ENCODE data around the gene NKX1-2.

Gene NKX1-2

DNA sequence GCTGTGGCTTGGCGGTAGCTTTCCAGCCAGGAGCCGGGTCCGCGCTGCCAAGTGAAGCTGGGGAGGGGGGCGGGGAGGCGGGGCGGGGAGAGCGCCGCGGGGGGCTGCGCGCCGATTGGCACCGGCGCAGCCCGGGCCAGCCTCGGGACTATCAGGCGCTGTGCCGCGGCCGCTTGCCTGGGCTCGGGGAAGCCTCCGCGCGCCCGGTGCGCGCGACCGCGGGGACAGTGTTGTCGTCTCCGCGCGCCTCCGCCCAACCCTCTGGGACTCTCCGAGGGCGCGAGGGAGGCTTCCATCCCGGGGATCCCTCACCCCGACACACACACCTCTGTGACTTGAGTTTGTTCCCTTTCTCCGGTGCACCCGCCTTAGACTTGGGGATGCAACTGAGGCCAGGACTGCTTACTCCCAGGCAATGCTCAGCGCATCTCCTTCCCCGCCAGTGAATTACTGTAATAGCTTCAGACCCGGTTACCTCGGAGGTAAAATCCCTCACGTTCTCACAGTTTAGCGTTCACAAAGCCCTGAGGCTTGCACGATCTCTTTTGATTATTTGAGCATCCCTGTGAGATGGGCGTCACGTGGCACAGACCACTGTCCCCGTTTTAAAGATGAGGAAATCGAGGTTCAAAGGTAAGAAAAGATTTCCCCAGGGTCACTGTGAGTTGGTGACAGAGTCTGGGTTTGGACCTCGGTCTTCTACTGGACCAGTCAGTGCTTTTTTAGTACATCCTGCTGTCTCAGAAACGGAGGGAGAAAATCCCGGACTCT, at the start of gene NKX1-2:
TSS of gene NKX1-2 (minus strand) at position 24 of the 771 bp plus-strand sequence. CDS start 92 bp downstream, outside the sequence.
- DNase-seq, result peak; percentile 18

DNA sequence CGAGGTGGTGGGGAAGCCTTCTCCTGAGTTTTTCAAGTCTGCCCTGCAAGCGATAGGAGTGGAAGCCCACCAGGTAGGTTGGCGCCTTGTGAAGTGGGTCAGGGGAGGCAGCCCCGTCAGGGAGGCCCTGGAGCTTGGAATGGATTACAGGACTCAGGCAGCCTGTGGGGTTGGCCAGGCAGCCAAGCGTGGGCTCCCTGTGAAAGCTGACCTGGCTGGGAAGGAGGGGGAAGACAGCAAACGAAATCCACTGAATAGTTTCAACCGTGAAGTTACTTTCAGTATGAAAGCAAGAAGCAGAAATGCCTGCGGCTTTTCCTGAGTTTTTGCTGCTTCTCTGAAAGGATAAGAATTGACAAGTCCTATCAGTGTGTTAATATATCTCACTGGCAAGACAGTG, 48.2 kb upstream of the NKX1-2 start:
- no peak for DNase-seq

DNA sequence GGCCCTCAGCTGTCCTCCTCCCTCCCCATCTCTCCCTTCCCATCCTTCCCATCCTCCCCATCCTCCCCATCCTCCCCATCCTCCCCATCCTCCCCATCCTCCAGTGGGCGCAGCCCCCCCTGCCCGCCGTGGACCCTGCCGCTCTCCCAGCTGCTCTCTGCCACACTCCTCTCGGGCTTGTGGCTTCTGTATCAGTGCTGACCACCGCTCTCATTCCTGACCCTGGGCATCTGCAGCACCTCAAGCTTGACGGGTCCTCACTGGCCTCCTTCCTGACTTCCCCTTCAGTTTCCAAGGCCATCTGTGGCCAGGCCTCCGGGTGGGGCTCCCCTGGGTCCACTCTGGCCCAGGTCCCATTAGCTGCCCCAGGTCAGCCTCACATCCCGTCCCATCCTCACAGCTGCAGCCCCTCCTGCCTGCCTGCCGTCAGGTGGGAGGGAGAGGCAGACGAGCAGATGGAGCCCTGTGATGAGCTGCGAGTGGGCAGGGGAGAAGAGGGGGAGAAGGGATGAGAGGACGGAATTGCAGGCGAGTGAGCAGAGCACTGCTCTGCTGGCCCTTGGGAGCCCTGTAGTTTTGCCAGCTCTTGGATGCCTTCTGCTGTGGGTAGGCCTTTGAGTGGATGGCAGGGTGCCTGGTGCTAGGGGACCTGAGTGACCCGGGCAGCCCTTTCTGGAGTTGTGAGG, 47.5 kb upstream of the NKX1-2 start:
- DNase-seq, result no peak

DNA sequence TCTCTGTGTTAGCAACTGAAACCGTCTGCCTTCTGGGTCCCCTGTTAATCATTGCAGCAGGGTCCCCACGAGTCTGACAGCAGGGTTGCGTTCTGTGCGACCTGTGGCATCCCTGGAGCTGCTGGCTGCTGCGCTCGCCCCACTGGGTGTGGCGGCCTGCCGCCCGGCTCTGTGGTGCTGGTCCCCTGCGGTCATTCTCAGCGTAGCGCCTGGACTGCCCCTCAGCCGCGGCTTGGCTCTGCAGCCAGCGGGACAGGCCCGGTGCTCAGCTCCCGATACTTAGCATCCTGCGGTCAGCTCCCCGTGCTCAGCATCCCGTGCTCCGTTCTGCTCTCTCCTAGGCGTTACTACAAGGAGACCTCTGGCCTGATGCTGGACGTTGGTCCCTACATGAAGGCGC, 46.8 kb upstream of the NKX1-2 start:
- no peak for DNase-seq

DNA sequence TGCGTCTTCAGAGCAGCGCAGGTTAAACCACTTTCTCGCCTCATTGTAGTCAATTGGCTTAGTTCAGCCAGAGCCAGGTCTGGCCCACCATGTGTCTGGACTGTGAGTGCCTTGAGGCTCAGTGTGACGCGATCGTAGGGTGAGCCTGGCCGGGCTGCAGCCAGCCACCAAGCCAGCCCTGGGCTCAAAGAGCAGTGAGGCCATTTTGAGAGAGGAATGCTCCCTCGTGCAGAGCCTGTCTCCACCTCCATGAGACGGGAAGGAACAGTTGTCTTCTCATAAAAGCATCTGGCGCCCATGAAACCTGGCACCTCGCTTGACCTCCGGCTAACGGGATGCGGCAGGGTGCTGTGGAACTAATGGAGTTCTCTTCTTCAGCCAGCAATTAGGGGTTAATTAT, 46.3 kb upstream of the NKX1-2 start:
- no peak for DNase-seq

DNA sequence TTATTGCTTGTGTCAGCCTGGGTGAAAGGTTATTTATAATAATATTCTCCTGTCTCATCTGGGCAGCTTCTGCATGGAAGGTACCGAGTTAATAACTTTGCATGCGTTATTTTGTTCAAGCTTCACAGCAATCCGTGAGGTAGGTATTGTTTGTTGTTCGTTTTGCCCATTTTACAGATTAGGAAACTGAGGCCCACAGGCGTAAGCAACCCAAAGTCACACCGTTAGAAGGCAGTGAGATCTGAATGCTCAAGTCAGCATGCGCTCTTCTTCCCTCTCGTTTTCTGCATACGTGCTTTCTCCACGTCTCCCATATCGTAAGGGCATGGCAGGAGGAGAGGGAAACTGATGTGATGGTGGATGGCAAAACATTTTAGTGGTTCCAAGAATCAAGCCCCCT, 45.9 kb upstream of the NKX1-2 start:
- DNase-seq, result no peak

DNA sequence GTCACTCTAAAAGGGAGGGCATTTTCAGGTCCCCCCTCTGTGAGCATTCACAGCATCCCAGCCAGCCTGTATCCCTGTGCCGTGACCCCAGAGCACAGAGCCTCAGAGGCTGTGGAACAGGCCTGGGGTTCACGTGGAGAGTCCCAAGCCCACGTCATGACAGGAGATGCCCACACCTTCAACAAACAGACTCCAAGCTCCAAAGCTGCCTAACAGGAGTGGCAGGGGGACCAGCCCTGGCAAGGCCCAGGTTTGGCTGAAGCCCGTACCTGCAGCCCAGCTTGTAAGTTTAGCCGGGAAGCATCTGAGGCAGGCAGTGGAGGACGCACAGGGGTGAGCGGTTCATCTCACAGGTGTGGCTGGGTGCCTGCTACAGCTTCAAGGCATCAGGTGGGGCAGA, 45.3 kb upstream of the NKX1-2 start:
- DNase-seq, result no peak

DNA sequence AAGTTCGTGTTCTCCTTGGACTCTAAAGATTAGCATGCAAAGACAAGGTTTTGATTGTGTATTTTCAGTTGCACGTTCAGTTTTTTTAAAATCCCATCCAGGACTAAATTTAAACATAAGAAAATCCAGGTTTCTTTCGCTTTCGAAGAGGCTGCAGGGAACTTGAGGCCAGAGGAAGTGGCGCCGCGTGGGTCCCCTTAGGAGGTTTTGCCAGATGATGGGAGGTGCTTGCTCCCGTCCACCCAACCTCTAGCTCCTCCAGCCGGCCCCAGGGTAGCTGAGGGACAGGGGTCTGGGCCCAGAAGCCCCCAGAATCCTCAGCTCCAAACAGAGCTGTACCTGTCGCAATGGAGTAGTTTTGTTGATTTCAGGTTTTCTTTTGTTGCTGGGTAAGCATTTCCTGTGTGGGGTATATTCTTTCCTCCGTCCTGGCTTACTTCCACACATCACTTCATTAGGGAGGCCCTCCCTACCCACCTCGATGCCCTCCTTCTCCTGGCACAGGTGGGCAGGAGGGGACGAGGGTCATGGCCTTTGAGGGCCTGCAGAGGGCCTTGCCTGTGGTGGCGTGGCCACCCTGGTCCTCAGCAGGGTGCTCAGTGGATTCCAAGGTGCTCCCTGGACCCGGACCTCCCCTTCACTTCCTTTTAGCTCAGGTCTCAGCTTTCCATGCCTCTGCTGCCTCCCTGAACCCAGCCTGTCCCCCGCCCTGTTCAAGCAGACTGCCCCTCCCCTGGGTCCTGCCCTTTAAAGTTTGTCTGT, 44.4 kb upstream of the NKX1-2 start:
- DNase-seq, result no peak

DNA sequence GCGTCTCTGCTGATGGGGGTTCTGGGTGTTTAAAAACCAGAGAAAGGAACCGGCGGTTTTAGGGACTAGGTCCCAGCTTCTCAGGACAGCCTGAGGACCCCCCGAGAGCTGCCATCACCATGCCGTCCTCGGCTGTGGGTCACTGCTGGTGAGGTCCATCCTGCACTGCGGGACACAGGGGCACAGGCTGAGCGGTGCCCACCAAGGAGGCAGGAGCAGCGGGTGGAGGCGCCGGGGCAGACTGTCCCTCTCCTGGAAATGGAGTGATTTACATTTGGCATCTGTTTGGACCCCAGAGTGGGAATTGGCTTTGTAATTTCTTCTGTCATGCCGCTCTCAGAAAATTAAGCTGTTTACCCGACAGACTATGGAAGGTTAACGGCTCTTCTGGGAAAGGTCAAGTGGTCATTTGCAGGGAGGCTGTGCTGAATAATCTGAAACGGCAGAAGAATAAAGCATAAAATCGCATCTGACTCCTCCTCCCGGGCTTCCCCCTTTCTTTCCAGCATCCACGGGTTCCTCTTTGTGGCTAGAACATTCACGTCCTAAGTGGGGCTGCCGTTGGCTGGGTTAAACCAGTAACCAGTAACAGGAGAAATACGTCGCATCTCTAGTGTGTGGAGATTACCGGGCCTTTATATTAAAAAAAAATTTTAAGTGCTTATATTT, 43.5 kb upstream of the NKX1-2 start:
- peak; percentile 34 for DNase-seq

DNA sequence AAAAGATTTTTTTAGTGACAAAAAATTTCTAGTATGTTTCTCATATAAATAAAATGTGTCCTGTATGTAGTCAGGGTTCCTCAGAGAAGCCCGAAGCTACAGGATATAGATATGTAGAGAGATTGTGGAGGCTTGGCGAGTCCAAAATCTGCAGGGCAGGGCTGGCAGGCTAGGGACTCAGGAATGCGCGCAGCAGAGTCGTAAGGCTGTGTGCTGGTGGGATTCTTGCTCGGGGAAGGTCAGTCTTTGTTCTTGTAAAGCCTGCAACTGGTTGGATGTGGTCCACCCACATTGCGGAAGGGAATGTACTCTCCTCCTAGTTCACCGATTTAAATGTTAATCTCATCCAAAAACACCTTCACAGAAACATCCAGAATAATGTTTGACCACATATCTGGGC, 42.4 kb upstream of the NKX1-2 start:
- DNase-seq, result no peak

DNA sequence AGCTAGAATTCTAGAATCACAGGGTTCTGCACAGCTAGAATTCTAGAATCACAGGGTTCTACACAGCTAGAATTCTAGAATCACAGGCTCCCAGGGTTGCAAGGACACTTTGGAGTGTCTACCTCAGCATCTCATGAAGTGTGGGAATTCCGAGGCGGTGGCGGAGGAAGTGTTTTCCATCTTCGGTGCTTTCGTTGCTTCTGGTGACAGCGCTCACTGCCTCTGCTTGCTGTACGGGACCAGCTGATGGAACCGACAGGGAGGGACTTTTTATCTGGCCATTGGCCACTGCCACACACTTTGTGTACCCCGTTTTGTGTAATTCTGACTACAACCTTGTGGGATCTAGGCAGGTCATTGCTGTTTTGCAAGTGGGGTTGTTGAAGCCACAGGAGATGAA, 41.3 kb upstream of the NKX1-2 start:
- DNase-seq, result no peak

DNA sequence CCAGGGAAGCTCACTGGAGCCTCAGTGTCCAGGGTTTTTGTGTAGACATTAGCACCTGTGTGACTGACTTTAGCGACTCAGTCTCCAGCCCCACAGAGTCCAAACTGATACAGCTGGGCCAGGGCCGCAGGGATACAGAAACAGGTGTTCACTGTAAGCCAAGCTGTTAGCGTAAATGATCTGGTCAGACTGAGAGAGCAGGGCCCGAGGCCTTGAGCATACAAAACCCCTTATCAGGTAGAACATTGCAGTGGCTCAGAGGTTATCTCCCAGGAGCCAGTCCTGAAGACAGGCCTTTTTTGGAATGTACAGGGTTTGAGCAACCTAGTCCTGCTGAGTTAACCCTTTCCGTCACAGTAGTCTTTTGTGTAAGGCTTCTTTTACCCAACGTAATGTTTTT, 36.8 kb upstream of the NKX1-2 start:
- no peak for DNase-seq

DNA sequence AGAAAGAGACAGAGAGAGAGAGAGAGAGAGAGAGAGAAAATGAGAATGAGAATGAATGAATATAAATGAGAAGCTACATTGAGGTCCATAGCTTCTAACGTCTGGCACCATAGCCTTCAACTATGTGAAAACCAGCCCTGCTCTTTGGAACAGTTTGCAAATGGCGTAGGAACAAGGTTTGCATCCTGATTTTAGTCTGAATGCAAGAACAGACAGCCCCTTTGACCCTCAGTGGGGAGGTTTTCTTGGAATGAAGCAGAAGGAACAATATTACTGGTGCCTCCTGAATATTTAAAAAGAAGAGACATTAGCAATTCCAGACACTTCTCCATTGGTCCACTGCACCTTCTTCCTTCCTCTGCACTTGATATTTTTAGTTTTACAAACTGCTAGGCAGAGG, 34.8 kb upstream of the NKX1-2 start:
- DNase-seq, result no peak

DNA sequence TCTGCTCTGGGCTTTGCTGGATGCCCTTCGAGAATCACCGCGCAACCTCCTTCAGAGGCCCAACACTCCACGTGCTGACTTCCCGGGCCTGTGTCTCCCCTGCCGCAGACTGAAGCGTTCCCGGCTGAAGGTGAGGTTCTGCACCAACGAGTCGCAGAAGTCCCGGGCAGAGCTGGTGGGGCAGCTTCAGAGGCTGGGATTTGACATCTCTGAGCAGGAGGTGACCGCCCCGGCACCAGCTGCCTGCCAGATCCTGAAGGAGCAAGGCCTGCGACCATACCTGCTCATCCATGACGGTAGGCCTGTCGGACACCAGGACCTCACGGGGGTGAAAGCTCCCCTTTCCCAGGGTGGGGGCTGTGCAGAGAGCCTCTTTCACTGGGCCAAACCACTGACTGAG, 34.2 kb upstream of the NKX1-2 start:
- no peak for DNase-seq

DNA sequence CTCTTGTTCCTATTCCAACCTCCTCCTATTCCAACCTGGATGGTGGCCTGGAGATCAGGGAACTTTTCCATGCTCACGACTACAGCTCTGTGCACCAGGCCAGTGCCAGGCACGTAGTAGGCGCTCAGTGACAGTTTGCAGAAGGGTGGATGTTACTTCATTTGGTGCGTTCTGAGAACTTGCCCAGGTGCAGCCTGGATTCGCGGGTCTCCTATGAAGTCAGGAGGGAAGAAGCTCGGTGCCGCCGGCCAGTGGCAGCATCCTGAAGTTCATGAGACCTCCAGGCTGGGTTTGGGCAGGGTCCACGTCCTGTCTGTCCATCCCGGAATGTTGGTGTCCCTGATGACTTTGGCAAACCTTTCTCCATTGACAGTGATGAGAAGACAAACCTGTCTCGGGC, 33.0 kb upstream of the NKX1-2 start:
- no peak for DNase-seq

DNA sequence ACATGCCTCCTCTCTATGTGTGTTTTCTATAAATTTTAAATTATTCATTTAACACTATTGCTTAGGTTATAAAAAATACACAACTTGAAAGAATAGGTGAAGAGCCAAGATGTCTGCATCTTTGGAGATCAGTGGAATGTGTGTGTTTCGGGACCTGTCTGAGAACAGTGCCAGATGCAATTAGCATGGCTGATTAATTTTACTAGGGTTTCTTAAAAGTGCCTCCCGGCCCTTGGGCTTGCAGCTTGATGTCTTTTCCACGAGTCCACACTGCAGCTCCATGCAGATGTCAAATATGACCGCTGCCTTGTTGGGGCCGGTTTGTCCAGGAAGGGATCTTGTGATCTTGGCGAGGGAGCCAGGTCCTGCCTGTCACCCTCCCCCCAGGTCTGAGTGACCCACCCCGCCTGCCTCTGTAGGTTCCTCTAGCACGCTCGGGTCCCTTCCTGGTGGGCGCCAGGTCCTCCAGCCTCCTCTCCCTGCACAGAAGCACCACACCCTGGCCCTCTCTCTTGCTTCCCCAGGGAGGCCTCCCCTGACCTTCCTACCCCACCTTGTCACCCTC, 32.5 kb upstream of the NKX1-2 start:
- DNase-seq, result no peak

DNA sequence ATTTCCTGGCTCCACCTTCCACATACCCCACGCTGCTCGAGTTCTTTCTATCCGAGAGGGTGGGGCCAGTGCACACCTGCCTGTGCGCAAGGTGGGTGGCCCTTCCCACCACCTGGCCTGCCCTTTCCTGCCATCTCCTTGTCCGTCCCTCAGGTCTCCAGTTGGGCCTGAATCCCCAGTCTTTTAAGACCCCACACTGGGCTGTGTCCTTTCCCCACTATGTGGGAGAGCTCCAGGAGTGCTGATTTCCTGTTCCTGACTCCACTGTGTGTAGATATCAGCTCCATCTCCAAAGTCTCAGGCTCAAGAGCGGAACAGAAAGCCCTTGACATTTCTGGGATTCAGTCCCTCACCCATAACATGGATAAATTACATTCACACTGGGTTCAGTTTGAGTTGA, 31.9 kb upstream of the NKX1-2 start:
- DNase-seq, result no peak

DNA sequence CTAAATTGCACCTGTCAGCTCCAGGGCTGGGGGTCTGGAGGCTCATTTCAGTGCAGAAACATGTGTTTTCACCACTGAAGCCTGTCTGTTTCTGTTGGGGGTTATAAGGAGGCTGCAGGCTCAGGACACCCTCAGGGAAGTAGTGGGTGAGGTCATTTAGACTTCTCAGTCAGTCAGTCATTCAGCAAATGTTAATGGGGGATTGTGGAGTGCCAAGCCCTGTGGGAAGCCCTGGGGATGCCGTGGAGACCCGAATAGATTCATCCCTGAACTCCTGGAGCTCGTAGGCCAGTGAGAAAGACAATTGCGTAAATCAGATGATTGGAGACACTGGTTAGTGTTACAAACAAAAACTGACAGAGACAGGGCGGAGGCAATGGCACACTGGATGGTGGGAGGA, 31.0 kb upstream of the NKX1-2 start:
- no peak for DNase-seq

DNA sequence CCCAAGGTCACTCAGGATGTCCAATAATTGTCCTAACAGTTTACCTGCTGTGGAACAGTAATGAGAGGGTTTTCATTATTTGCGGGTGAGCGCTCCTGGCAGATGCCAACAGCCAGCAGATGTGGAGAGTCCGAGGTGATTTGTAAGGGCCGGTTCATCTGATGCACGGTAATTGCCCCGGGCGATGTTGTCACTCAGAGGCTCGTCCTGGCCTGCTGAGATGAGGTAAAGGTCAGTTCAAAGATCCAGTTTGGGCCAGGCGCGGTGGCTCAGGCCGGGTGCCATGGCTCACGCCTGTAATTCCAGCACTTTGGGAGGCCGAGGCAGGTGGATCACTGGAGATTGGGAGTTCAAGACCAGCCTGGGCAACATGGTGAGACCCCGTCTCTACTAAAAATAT, 28.7 kb upstream of the NKX1-2 start:
- no peak for DNase-seq

DNA sequence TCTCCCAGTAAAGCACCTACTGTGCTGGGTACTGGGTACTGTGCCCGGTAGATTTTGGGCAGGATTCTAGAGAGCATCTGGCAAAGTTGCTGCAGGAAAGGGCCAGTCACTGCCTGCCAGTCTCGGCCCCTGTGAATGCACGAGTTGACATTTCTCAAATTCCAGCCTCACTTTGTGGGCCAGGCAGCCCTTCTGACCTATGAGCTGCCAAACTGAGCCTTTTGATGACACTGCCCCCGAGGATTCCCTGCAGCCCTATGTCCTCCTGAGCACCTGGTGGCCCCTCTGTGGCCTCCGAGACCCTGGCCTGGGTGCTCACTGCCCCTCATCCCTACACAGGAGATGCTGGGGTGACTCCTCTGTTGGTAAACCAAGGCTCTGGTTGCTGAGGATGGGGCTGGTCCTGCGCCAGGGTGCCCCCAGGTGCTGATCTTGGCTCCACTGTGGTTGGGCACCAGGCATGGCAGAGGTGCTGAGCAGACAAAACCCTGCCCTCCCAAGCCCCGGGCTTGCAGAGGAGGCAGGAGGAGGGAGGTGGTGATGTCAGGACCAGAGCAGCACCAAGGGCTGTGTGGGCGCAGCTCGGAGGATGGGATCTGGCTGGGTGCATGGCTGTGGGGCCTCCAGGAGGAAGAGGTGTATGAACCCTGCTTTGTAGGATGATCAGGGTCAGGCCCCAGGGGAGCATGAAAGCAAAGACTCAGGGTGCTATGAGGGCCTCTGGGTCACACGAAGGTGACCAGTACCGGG, 28.0 kb upstream of the NKX1-2 start:
- DNase-seq, result no peak

DNA sequence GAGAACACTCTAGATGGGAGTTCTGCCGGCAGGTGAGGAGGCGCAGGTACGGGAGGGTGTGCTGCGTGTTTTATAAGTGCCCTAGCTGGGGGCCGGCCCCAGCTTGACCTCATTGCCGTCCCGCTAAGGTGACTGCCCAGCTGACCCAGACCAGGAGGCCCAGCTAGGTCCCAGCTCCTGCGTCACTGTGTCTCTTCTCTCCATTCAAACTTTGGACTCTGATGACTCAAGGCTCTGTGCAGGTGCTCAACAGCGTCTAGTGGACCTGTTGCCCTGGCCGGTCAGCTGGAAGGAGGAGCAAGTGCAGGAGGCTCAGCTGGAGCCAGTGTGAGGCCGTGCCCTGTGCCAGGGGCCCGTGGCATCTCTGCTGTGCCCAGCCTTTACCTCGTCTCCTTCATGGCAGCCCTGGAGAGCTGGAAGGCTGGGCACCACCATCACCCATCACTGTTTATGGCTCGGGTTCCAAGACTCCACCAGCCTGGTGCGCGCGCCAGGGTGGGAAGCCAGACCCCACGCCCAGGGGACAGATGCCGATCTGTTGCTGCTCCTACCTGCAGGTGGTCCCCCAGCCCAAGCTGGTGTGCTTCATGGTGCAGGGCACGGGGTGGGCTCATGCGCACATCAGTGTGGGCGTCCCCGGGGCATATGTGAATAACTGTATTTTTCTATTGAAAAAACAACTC, 26.3 kb upstream of the NKX1-2 start:
- DNase-seq, result no peak

Data from NCI-H748 treated with DMSO at 0.1 percent for 48 hours (cell line).